GM23338 (cell line): ENCODE data around the gene HMG20B.

Experiments
- CREB1 ChIP-seq: fragments of 250-450 bp; sonication (Bioruptor Pico); IDR thresholded peaks from 2 replicates; pipeline ENCODE4 v1.5.0; 2020; ENCODE audit warnings: low read depth, mild to moderate bottlenecking, moderate library complexity
- CTCF ChIP-seq, 2 experiments: fragments of 200-600 bp in 1 of 2; sonication (generic) in 1 of 2; conservative IDR thresholded peaks; 2 replicates each; pipeline versions ENCODE4 v1.5.1 to v1.6.1; 2016 to 2017; ENCODE audit warnings: antibody characterized with exemption in 2 of 2, low read depth in 2 of 2, mild to moderate bottlenecking in 2 of 2, moderate library complexity in 1 of 2
- EZH2 ChIP-seq: fragments of 200-600 bp; sonication (generic); IDR thresholded peaks from one replicate; pipeline ENCODE4 v1.8.0; 2017; ENCODE audit warnings: antibody characterized with exemption, mild to moderate bottlenecking, low read depth; ENCODE audit not compliant: unreplicated experiment
- EZH2phosphoT487 ChIP-seq: fragments of 200-600 bp; sonication (generic); IDR thresholded peaks from one replicate; pipeline ENCODE4 v1.8.1; 2018; ENCODE audit warnings: antibody characterized with exemption; ENCODE audit not compliant: unreplicated experiment
- JUNB ChIP-seq: IDR thresholded peaks from one replicate; pipeline ENCODE4 v1.6.1; 2016; ENCODE audit warnings: antibody characterized with exemption; ENCODE audit not compliant: unreplicated experiment
- POLR2AphosphoS5 ChIP-seq: IDR thresholded peaks from 2 replicates; pipeline ENCODE4 v1.6.1; 2016; ENCODE audit warnings: antibody characterized with exemption, low read depth
- ZNF114 ChIP-seq: fragments of 250-450 bp; sonication (Bioruptor Pico); IDR thresholded peaks from 2 replicates; pipeline ENCODE4 v1.5.0; 2020; ENCODE audit warnings: mild to moderate bottlenecking, moderate library complexity
- TF ChIP-seq, protein P1 (sequence below): IDR thresholded peaks from 2 replicates; pipeline ENCODE4 v1.6.1; 2016; ENCODE audit warnings: antibody characterized with exemption

GRCh38 chr19:3547767-3548282 is 24.9 kb upstream of the HMG20B start:
- no peak for TF ChIP-seq CTCF (conservative IDR thresholded peaks at IDR 0.05; ENCODE audit: low read depth in 2 of 2)
- no peak for TF ChIP-seq POLR2AphosphoS5
- TF ChIP-seq ZNF114 (CRISPR knock-in tag) = no peak
- TF ChIP-seq JUNB = no peak
- TF ChIP-seq CREB1 (CRISPR knock-in tag) = no peak
- TF ChIP-seq, protein P1, sequence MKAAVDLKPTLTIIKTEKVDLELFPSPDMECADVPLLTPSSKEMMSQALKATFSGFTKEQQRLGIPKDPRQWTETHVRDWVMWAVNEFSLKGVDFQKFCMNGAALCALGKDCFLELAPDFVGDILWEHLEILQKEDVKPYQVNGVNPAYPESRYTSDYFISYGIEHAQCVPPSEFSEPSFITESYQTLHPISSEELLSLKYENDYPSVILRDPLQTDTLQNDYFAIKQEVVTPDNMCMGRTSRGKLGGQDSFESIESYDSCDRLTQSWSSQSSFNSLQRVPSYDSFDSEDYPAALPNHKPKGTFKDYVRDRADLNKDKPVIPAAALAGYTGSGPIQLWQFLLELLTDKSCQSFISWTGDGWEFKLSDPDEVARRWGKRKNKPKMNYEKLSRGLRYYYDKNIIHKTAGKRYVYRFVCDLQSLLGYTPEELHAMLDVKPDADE = no peak
- TF ChIP-seq EZH2phosphoT487 = no peak
- no peak for TF ChIP-seq EZH2
